GM12878 (cell line): Measurements from ENCODE around the gene BRME1.

Source experiments
- CTCF ChIP-seq, 3 experiments: IDR thresholded peaks in 2 of 3; conservative IDR thresholded peaks in 1 of 3; 2 replicates each; pipeline ENCODE4 v1.5.1; 2011; ENCODE audit warnings: low read depth in 3 of 3, low read length in 3 of 3, mild to moderate bottlenecking in 3 of 3, control low read depth in 2 of 3, moderate library complexity in 2 of 3, inconsistent platforms in 1 of 3, mixed read lengths in 1 of 3; ENCODE audit not compliant: control insufficient read depth in 2 of 3, insufficient read depth in 1 of 3; ENCODE audit errors: extremely low read depth in 1 of 3
- EZH2 ChIP-seq: IDR thresholded peaks from 2 replicates; pipeline ENCODE4 v1.6.1; 2012; ENCODE audit warnings: low read depth, mild to moderate bottlenecking, control low read depth, inconsistent platforms, low read length, borderline replicate concordance; ENCODE audit not compliant: control insufficient read depth
- GABPA ChIP-seq: IDR thresholded peaks from 2 replicates; pipeline ENCODE4 v1.6.1; 2014; ENCODE audit warnings: antibody characterized with exemption, low read depth, mild to moderate bottlenecking, inconsistent platforms
- LARP7 ChIP-seq: fragments of 450-650 bp; IDR thresholded peaks from 2 replicates; pipeline ENCODE4 v1.6.1; 2017; ENCODE audit warnings: mild to moderate bottlenecking
- NFIC ChIP-seq: IDR thresholded peaks from 2 replicates; pipeline ENCODE4 v1.6.1; 2012; ENCODE audit warnings: low read depth, mild to moderate bottlenecking, inconsistent platforms, low read length, moderate library complexity
- NRF1 ChIP-seq: conservative IDR thresholded peaks from 2 replicates; pipeline ENCODE4 v1.6.1; 2011; ENCODE audit warnings: mild to moderate bottlenecking, low read depth, low read length, improper control_type of control experiment
- POLR2A ChIP-seq: IDR thresholded peaks from 2 replicates; pipeline ENCODE4 v1.6.1; 2011; ENCODE audit warnings: low read depth, mild to moderate bottlenecking, low read length
- POLR2AphosphoS5 ChIP-seq: IDR thresholded peaks from 2 replicates; pipeline ENCODE4 v1.6.1; 2011; ENCODE audit warnings: mild to moderate bottlenecking, low read length, inconsistent platforms
- REST ChIP-seq: IDR thresholded peaks from 2 replicates; pipeline ENCODE4 v1.6.1; 2012; ENCODE audit warnings: mild to moderate bottlenecking, low read depth, low read length
- TARDBP ChIP-seq: IDR thresholded peaks from 2 replicates; pipeline ENCODE4 v1.6.1; 2016; ENCODE audit warnings: borderline replicate concordance
- USF1 ChIP-seq: IDR thresholded peaks from 2 replicates; pipeline ENCODE4 v1.6.1; 2011; ENCODE audit warnings: borderline replicate concordance, low read depth, mild to moderate bottlenecking, moderate library complexity, mixed read lengths, low read length; ENCODE audit not compliant: insufficient read depth; ENCODE audit errors: extremely low read length
- ZNF687 ChIP-seq: fragments of 450-650 bp; IDR thresholded peaks from 2 replicates; pipeline ENCODE4 v1.6.1; 2017; ENCODE audit warnings: mild to moderate bottlenecking, moderate library complexity

GRCh38 chr19:13839130-13839937 lies 66.6 kb downstream of the BRME1 start:
- TF ChIP-seq POLR2A (peak; percentile 89), ZNF687 (peak; percentile 67; the same call in 1 of the 2 replicates), EZH2 (no peak), TARDBP (no peak), POLR2AphosphoS5 (peak; percentile 86), CTCF (IDR thresholded peaks at IDR 0.05 in 2 of 3, conservative IDR thresholded peaks at IDR 0.05 in 1 of 3; ENCODE audit: control insufficient read depth in 2 of 3, extremely low read depth in 1 of 3, insufficient read depth in 1 of 3, low read depth in 3 of 3, low read length in 3 of 3) (0 out of 6 replicates have a peak, but pooled peaks of 1 of the 3 experiments have one; percentile 8), NFIC (no peak), REST (no peak), LARP7 (peak; percentile 76; the same call in 1 of the 2 replicates), NRF1 (no peak), GABPA (no peak; the same call in 1 of the 2 replicates), USF1 (no peak)
